ENCODE data around the gene CEP83. TPM values are rescaled to one million over a fixed set of nuclear protein-coding genes. Genes with fewer than 3 reads are reported as not detected.

CEP83 gene
- total RNA-seq, 1 experiment from 2014 or later: 26.2 TPM

- TF ChIP-seq ETV6 (CRISPR knock-in tag; IDR thresholded peaks at IDR 0.05): no peak
- TF ChIP-seq NFYB (CRISPR knock-in tag; conservative IDR thresholded peaks at IDR 0.05; ENCODE audit: low read depth): no peak
Measured at GRCh38 chr12:94326727-94327126, 132.9 kb downstream of the CEP83 start (continued).

- peaks cover 21% of the 10 kb centered on the region for H3K9me3 Mint-ChIP-seq
- ATAC-seq: no peak
- ChIA-PET CTCF (no interaction called here), POLR2A (no interaction called here)
- H3K4me1 Mint-ChIP-seq: no peaks in the 10 kb centered on the region
- H3K4me3 Mint-ChIP-seq: no peak overlapping the region
- no peak for DNase-seq (ENCODE audit: low spot score)
- H3K36me3 Mint-ChIP-seq: peaks cover 45% of the 10 kb centered on the region
- TF ChIP-seq NR3C1 (CRISPR knock-in tag; conservative IDR thresholded peaks at IDR 0.05; ENCODE audit: low read depth) (no peak), STAT6 (CRISPR knock-in tag; conservative IDR thresholded peaks at IDR 0.05; ENCODE audit: low read depth) (no peak), E2F4 (CRISPR knock-in tag; IDR thresholded peaks at IDR 0.05; ENCODE audit: borderline replicate concordance, low read depth) (no peak), USF1 (CRISPR knock-in tag; IDR thresholded peaks at IDR 0.05) (no peak), HMGXB4 (CRISPR knock-in tag; IDR thresholded peaks at IDR 0.05) (no peak), IRF1 (CRISPR knock-in tag; IDR thresholded peaks at IDR 0.05) (no peak), ESRRA (CRISPR knock-in tag; IDR thresholded peaks at IDR 0.05; ENCODE audit: borderline replicate concordance) (no peak), ZBTB21 (CRISPR knock-in tag; IDR thresholded peaks at IDR 0.05; ENCODE audit: borderline replicate concordance) (no peak), HMGA2 (CRISPR knock-in tag; IDR thresholded peaks at IDR 0.05) (no peak), ATF1 (CRISPR knock-in tag; IDR thresholded peaks at IDR 0.05) (no peak), ZNF532 (CRISPR knock-in tag; IDR thresholded peaks at IDR 0.05; ENCODE audit: borderline replicate concordance) (no peak), TEAD4 (CRISPR knock-in tag; IDR thresholded peaks at IDR 0.05) (no peak), ETV6 (CRISPR knock-in tag; IDR thresholded peaks at IDR 0.05) (no peak), CREB1 (CRISPR knock-in tag; IDR thresholded peaks at IDR 0.05) (no peak), NFATC4 (CRISPR knock-in tag; IDR thresholded peaks at IDR 0.05) (no peak), CREM (CRISPR knock-in tag; IDR thresholded peaks at IDR 0.05) (no peak), ERG (CRISPR knock-in tag; IDR thresholded peaks at IDR 0.05) (no peak)
- H3K27me3 Mint-ChIP-seq (ENCODE audit: low read depth): no peaks in the 10 kb centered on the region; the same call in 1 of the 2 replicates
- H3K27ac Mint-ChIP-seq: no peak overlapping the region
Measured at GRCh38 chr12:94326234-94326633, 133.4 kb downstream of the CEP83 start.
